GM12878 (cell line): ENCODE results near the gene OR51L1. TPM values are rescaled to one million over a fixed set of nuclear protein-coding genes. Genes with fewer than 3 reads are reported as not detected.

ENCODE experiments used
- ATAC-seq: fragments of 200-7000 bp; cut with Tn5 transposase; 3 replicates; pipeline ENCODE4 v1.9.1; 2020; ENCODE audit warnings: mild to moderate bottlenecking, moderate library complexity
- BruUV-seq: library from RNA; stranded (reverse); fragments of 400-500 nt; replicated peaks from 2 replicates; lab custom pipeline; 2021; lab: Mats Ljungman, UMichigan
- CTCF ChIA-PET: fragments of 300-600 bp; sonication (Branson Sonifier 250); formaldehyde crosslinking; extraction: SDS; loops from one replicate; lab custom pipeline; 2021; ENCODE audit warnings: inconsistent platforms; lab: Yijun Ruan, JAX
- POLR2A ChIA-PET: fragments of 350-600 bp; formaldehyde crosslinking; extraction: SDS; loops from one replicate; lab custom pipeline; 2021; ENCODE audit warnings: inconsistent platforms; lab: Charles Lee
- RAD21 ChIA-PET: fragments of 300-600 bp; sonication (Branson Sonifier 250); formaldehyde crosslinking; loops from one replicate; lab custom pipeline; 2023; ENCODE audit warnings: antibody characterized with exemption; ENCODE audit not compliant: unreplicated experiment; lab: Charles Lee
- SMC1A ChIA-PET: fragments of 300-600 bp; sonication (Branson Sonifier 250); formaldehyde crosslinking; loops from one replicate; lab custom pipeline; 2023; ENCODE audit not compliant: unreplicated experiment, uncharacterized antibody; lab: Charles Lee
- DNase-seq: peaks from one replicate; pipeline ENCODE4 v3.0.0-alpha.2; 2011; ENCODE audit warnings: low read depth, low spot score
- FAIRE-seq: peaks from 3 replicates; lab custom pipeline; 2011; peaks lifted over from hg19 to GRCh38; lab: Jason Lieb, UNC
- H2AFZ ChIP-seq: 2 replicates; pipeline ENCODE4 v1.6.0; 2011; ENCODE audit warnings: low read depth, low read length, control low read depth; ENCODE audit not compliant: control insufficient read depth
- H3K27ac ChIP-seq: 2 replicates; pipeline ENCODE4 v1.5.1; 2011; ENCODE audit warnings: control low read depth; ENCODE audit not compliant: control insufficient read depth, insufficient read depth
- H3K27me3 ChIP-seq, 2 experiments: replicated peaks in 1 of 2; 2 replicates each; pipeline versions ENCODE4 v1.6.0 to v1.6.1; 2011; ENCODE audit warnings: low read length in 1 of 2; ENCODE audit not compliant: control insufficient read depth in 2 of 2, insufficient read depth in 2 of 2
- H3K36me3 ChIP-seq, 2 experiments: 2 replicates each; pipeline ENCODE4 v1.5.1; 2011; ENCODE audit warnings: low read length in 1 of 2; ENCODE audit not compliant: control insufficient read depth in 2 of 2, insufficient read depth in 2 of 2
- H3K4me1 ChIP-seq: 2 replicates; pipeline ENCODE4 v1.6.1; 2011; ENCODE audit warnings: mild to moderate bottlenecking, low read length, moderate library complexity, mixed read lengths; ENCODE audit not compliant: control insufficient read depth, insufficient read depth
- H3K4me2 ChIP-seq: 2 replicates; pipeline ENCODE4 v1.6.0; 2011; ENCODE audit warnings: control low read depth; ENCODE audit not compliant: control insufficient read depth, insufficient read depth
- H3K4me3 ChIP-seq: fragments of 200-600 bp; sonication (generic); 2 replicates; pipeline ENCODE4 v1.5.1; 2016
- H3K79me2 ChIP-seq: 2 replicates; pipeline ENCODE4 v1.6.0; 2011; ENCODE audit warnings: low read length; ENCODE audit not compliant: control insufficient read depth, insufficient read depth
- H3K9ac ChIP-seq: 2 replicates; pipeline ENCODE4 v1.8.0; 2011; ENCODE audit warnings: low read length, control low read depth, mixed read lengths; ENCODE audit not compliant: control insufficient read depth, insufficient read depth
- H3K9me3 ChIP-seq: replicated peaks from 3 replicates; pipeline ENCODE4 v1.5.1; 2011; ENCODE audit warnings: mild to moderate bottlenecking, low read length; ENCODE audit not compliant: control insufficient read depth, insufficient read depth
- H4K20me1 ChIP-seq: 2 replicates; pipeline ENCODE4 v1.6.0; 2011; ENCODE audit not compliant: control insufficient read depth, insufficient read depth
- ATF7 ChIP-seq: fragments of 450-650 bp; IDR thresholded peaks from 2 replicates; pipeline ENCODE4 v1.6.1; 2016; ENCODE audit warnings: low read depth, mild to moderate bottlenecking
- CHD1 ChIP-seq: IDR thresholded peaks from 2 replicates; pipeline ENCODE4 v1.6.1; 2012; ENCODE audit warnings: low read depth, low read length, improper control_type of control experiment
- FOXK2 ChIP-seq: fragments of 450-650 bp; IDR thresholded peaks from 2 replicates; pipeline ENCODE4 v1.6.1; 2017; ENCODE audit warnings: mild to moderate bottlenecking, moderate library complexity
- JUNB ChIP-seq: IDR thresholded peaks from 2 replicates; pipeline ENCODE4 v1.6.1; 2016; ENCODE audit warnings: antibody characterized with exemption, mild to moderate bottlenecking
- NR2F1 ChIP-seq: fragments of 450-650 bp; conservative IDR thresholded peaks from 2 replicates; pipeline ENCODE4 v1.6.1; 2017; ENCODE audit warnings: mild to moderate bottlenecking
- SMC3 ChIP-seq: IDR thresholded peaks from 2 replicates; pipeline ENCODE4 v1.6.1; 2011; ENCODE audit warnings: low read length, improper control_type of control experiment, borderline replicate concordance
- TAF1 ChIP-seq: IDR thresholded peaks from 2 replicates; pipeline ENCODE4 v1.6.1; 2011; ENCODE audit warnings: mild to moderate bottlenecking, low read depth, low read length, borderline replicate concordance
- TCF3 ChIP-seq: IDR thresholded peaks from 2 replicates; pipeline ENCODE4 v1.6.1; 2012; ENCODE audit warnings: low read depth, mild to moderate bottlenecking, low read length, borderline replicate concordance; ENCODE audit not compliant: insufficient read depth
- WRNIP1 ChIP-seq: IDR thresholded peaks from 2 replicates; pipeline ENCODE4 v1.6.1; 2011; ENCODE audit warnings: low read depth, low read length, improper control_type of control experiment, borderline replicate concordance
- WGBS: methylation state at CpG from one replicate; pipeline ENCODE4 v1.1.6; 2016; ENCODE audit warnings: low lambda C conversion rate; ENCODE audit not compliant: insufficient replicate concordance, insufficient coverage; ENCODE audit errors: missing lambda C conversion rate; 5-methylcytosine and 5-hydroxymethylcytosine counted together
- in situ Hi-C: fragments of 300-500 bp; cut with MboI; formaldehyde crosslinking; loops from 9 replicates; pipeline ENCODE4 v1.14.3; 2018; ENCODE audit warnings: mixed read lengths
- intact Hi-C: fragments of 100-400 bp; cut with micrococcal nuclease; formaldehyde crosslinking; loops from one replicate; pipeline ENCODE4 v1.14.2; 2022; ENCODE audit not compliant: unreplicated experiment
- polyA plus RNA-seq, 11 experiments: library from polyadenylated mRNA; depleted of rRNA in 4 of 11; unstranded in 6 of 11; stranded (reverse) in 5 of 11; fragments of >200 nt; fragmentation: Nextera tagmentation in 4 of 11; fragmentation: Illumina TruSeq in 1 of 11; extraction: Ambion mirVana in 4 of 11; extraction: Trizol in 1 of 11; gene quantifications; 1 replicate in 1 of 11; 2 replicates in 10 of 11; pipeline versions ENCODE4 v1.2.1 to v1.2.3, GENCODE V29; 2011 to 2016; ENCODE audit warnings: inconsistent platforms in 2 of 11, missing spikeins in 2 of 11, low read depth in 1 of 11
- total RNA-seq, 4 experiments: library from RNA; depleted of rRNA in 3 of 4; stranded (reverse); fragments of >200 nt in 3 of 4; fragmentation: Illumina TruSeq in 1 of 4; extraction: Trizol in 1 of 4; gene quantifications; 2 replicates each; pipeline versions ENCODE4 v1.2.1 to v1.2.3, GENCODE V29; 2013 to 2021
- TF ChIP-seq, protein P1 (sequence below): fragments of 450-650 bp; IDR thresholded peaks from 2 replicates; pipeline ENCODE4 v1.6.1; 2017; ENCODE audit warnings: mild to moderate bottlenecking, moderate library complexity
- TF ChIP-seq, protein P2 (sequence below): fragments of 450-650 bp; IDR thresholded peaks from 2 replicates; pipeline ENCODE4 v1.6.1; 2018; ENCODE audit warnings: borderline replicate concordance, mild to moderate bottlenecking; ENCODE audit not compliant: partially characterized antibody

Gene OR51L1
- total and polyA plus RNA-seq, 10 of the 15 experiments (the other 5 are each of a cell fraction or from before 2014, with no cell fraction given), result not detected

DNA sequence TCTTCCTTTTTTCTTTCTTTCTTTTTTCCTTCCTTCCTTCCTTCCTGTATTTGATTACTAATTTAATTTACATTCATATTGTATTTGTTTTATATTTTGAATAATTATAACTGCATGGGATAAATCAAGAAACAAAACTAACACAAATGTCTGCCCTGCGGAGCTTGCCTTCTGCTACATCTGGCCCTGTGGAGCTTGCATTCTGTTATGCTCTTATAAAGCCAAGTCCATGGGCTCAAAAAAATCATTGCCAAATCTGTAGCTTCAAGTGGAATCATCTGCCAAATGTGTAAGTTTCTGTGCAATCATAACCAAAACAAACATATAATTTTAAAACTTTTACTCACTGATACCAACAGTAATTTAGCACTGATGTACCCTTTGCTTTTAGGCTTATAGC, 43.7 kb downstream of the OR51L1 start:
- H3K9ac ChIP-seq, result no peak overlapping the region
- TF ChIP-seq TAF1 (no peak), TCF3 (no peak), NR2F1 (no peak), ATF7 (no peak), WRNIP1 (no peak), JUNB (no peak), SMC3 (no peak), FOXK2 (no peak), CHD1 (no peak)
- TF ChIP-seq, protein P1, sequence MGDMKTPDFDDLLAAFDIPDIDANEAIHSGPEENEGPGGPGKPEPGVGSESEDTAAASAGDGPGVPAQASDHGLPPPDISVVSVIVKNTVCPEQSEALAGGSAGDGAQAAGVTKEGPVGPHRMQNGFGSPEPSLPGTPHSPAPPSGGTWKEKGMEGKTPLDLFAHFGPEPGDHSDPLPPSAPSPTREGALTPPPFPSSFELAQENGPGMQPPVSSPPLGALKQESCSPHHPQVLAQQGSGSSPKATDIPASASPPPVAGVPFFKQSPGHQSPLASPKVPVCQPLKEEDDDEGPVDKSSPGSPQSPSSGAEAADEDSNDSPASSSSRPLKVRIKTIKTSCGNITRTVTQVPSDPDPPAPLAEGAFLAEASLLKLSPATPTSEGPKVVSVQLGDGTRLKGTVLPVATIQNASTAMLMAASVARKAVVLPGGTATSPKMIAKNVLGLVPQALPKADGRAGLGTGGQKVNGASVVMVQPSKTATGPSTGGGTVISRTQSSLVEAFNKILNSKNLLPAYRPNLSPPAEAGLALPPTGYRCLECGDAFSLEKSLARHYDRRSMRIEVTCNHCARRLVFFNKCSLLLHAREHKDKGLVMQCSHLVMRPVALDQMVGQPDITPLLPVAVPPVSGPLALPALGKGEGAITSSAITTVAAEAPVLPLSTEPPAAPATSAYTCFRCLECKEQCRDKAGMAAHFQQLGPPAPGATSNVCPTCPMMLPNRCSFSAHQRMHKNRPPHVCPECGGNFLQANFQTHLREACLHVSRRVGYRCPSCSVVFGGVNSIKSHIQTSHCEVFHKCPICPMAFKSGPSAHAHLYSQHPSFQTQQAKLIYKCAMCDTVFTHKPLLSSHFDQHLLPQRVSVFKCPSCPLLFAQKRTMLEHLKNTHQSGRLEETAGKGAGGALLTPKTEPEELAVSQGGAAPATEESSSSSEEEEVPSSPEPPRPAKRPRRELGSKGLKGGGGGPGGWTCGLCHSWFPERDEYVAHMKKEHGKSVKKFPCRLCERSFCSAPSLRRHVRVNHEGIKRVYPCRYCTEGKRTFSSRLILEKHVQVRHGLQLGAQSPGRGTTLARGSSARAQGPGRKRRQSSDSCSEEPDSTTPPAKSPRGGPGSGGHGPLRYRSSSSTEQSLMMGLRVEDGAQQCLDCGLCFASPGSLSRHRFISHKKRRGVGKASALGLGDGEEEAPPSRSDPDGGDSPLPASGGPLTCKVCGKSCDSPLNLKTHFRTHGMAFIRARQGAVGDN, result no peak
- TF ChIP-seq, protein P2, sequence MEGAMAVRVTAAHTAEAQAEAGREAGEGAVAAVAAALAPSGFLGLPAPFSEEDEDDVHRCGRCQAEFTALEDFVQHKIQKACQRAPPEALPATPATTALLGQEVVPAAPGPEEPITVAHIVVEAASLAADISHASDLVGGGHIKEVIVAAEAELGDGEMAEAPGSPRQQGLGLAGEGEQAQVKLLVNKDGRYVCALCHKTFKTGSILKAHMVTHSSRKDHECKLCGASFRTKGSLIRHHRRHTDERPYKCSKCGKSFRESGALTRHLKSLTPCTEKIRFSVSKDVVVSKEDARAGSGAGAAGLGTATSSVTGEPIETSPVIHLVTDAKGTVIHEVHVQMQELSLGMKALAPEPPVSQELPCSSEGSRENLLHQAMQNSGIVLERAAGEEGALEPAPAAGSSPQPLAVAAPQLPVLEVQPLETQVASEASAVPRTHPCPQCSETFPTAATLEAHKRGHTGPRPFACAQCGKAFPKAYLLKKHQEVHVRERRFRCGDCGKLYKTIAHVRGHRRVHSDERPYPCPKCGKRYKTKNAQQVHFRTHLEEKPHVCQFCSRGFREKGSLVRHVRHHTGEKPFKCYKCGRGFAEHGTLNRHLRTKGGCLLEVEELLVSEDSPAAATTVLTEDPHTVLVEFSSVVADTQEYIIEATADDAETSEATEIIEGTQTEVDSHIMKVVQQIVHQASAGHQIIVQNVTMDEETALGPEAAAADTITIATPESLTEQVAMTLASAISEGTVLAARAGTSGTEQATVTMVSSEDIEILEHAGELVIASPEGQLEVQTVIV, result no peak
- CTCF ChIA-PET, result no interaction called here

More for the DNA sequence above, 43.7 kb downstream of the OR51L1 start:
- no peaks in the 10 kb centered on the region for H4K20me1 ChIP-seq
- intact Hi-C loops (no loop called here), in situ Hi-C loops (no loop called here)
- H2AFZ ChIP-seq, result no peak overlapping the region
- no peaks in the 10 kb centered on the region for H3K4me1 ChIP-seq
- WGBS, result 91% methylated on average over 1 of the region's 1 CpG
- ATAC-seq (no peak), DNase-seq (no peak), FAIRE-seq (no peak)
- H3K27ac ChIP-seq, result no peak overlapping the region
- no peak overlapping the region for H3K4me2 ChIP-seq
- no peaks in the 10 kb centered on the region for H3K9me3 ChIP-seq
- no peaks in the 10 kb centered on the region for H3K27me3 ChIP-seq
- RAD21 ChIA-PET, result no interaction called here
- BruUV-seq, result no TSS peak
- POLR2A ChIA-PET, result no interaction called here
- SMC1A ChIA-PET, result no interaction called here
- H3K79me2 ChIP-seq, result no peaks in the 10 kb centered on the region
- no peak overlapping the region for H3K4me3 ChIP-seq
- no peaks in the 10 kb centered on the region for H3K36me3 ChIP-seq
